GM21786 (cell line): ENCODE measurements around the gene SCGN.
A peak's percentile ranks its signal among the peaks of the same experiment; 100 is the strongest.

Experiments
- ATAC-seq: cut with Tn5 transposase; IDR thresholded peaks from one replicate; pipeline ENCODE4 v1.9.1; 2021; ENCODE audit not compliant: unreplicated experiment

Gene SCGN, protein sequence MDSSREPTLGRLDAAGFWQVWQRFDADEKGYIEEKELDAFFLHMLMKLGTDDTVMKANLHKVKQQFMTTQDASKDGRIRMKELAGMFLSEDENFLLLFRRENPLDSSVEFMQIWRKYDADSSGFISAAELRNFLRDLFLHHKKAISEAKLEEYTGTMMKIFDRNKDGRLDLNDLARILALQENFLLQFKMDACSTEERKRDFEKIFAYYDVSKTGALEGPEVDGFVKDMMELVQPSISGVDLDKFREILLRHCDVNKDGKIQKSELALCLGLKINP

DNA sequence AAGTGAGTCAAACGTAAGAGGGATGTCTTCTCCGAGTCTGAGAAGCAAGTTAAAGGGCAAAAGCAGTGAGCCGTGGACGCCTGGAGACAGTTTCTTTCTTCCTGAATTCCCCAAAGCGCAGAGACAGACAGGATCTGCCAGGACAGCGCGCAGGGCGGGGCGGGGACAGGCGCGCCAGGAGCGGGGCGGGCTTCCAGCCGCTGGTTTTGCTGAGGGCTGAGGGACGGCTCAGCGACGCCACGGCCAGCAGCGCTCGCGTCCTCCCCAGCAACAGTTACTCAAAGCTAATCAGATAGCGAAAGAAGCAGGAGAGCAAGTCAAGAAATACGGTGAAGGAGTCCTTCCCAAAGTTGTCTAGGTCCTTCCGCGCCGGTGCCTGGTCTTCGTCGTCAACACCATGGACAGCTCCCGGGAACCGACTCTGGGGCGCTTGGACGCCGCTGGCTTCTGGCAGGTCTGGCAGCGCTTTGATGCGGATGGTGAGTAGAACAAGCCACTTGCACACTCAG, at the start of gene SCGN:
SCGN (plus strand) TSS at position 209 of the 509 bp plus-strand sequence; CDS start at position 398, 189 bp downstream.
- ATAC-seq = no peak

GRCh38 chr6:25602674-25602982, 49.4 kb upstream of the SCGN start:
- ATAC-seq = no peak

- no peak for ATAC-seq
Measured at GRCh38 chr6:25603251-25603650, 48.8 kb upstream of the SCGN start.

DNA sequence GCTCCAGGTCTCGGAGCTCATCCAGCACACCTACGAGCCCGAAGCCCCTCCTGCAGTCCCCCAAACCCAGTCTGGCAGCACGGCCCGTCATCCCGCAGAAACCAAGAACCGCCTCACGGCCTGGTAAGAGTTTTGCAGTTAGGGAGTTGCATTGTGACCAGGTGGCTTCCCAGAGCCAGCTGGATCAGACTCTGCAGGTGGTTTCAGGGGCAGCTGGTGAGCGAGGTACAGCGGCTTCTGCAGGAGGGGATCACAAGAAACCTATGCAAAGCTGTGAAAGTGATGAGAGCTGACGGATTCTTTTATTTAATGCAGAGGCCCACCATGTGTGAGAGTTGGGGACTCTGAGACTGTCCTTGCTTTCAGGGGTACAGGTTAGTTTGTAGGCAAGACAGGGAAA, 45.9 kb upstream of the SCGN start:
- ATAC-seq = no peak

DNA sequence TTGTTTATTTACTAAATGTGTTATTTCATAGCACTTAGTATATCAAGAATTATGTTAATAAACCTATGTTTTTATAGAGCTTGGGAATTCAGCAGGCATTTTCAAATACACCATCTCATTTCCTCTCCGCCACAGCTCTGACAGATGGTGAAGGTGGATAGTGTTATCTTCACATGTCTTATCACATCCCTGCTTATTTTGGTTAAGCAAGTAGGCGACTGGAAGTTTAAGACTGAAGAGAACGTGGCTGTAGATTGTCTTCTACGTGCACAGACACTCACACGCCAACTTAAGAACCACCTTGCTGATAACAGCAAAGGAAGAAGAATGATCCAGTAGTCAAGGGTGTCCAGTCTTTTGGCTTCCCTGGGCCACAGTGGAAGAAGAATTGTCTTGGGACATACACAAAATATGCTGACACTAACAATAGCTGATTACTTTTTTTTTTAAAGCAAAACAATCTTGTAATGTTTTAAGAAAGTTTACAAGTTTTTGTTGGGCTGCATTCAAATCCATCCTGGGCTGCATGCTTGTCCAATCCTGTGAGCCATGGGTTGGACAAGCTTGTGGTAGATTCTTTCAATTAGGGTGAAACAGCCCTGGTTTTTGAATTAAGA, 43.3 kb upstream of the SCGN start:
- no peak for ATAC-seq

- ATAC-seq = no peak
Measured at GRCh38 chr6:25612666-25613065, 39.3 kb upstream of the SCGN start.

- ATAC-seq = no peak
Measured at GRCh38 chr6:25613415-25613814, 38.6 kb upstream of the SCGN start.

DNA sequence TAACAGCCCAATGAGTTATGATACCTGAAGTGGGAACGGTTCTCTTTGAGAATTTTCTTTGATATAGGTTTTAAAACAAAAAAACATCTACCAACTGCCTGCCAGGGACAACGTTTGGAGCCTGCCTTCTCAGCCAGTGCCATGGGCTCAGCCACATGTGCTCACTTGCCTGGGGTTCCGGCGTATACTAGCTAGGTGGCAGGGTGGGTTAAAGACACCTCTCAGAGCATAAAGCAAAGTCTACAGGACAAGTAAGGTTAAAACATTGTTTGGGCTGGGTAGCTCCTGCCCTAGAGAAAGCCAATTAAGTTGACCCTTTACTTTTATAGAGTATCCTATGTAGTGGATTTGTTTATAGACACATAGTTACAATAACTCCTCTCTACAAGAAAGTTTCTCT, 38.0 kb upstream of the SCGN start:
- no peak for ATAC-seq

DNA sequence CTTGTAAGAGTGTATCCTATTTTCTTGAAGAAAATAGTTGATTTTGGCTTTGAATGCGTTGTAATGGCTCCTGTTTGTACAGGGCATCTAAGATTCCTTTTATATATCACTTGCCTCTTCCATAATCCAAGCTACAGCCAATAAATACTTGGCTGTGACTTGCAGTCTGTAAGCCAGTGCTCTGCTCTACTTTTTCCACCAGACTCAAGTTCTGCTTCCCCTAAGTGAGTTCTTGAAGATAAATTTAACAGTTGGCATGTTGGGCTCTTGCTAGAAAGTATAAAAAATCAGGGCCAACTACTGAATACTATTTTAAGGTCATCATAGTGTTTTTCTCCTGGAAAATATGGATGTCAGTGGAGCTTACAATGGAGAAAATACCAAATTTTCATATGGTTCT, 36.5 kb upstream of the SCGN start:
- ATAC-seq = no peak

- ATAC-seq = peak; percentile 45
Measured at GRCh38 chr6:25617997-25618396, 34.0 kb upstream of the SCGN start.

- ATAC-seq = no peak
Measured at GRCh38 chr6:25619217-25619616, 32.8 kb upstream of the SCGN start.

- no peak for ATAC-seq
Measured at GRCh38 chr6:25620391-25620790, 31.6 kb upstream of the SCGN start.

DNA sequence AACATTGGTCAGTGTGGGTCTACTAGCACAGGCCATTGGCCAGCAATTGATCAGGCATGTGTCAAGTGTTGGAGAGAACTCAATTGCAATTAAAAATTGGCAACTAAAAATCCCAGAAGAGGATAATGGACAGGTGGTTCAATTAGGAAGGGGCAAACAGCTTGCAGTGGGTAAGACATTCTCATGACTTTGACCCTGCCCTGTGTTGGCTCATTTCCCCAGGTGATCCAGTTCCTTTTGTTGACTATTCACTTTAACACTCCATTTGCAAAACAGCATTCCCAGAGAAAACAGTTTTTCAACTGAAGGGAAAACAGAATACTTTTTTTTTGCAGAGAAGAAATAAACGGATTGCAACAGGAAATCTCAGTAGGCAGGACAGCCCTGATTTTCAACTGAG, 28.9 kb upstream of the SCGN start:
- ATAC-seq = no peak

DNA sequence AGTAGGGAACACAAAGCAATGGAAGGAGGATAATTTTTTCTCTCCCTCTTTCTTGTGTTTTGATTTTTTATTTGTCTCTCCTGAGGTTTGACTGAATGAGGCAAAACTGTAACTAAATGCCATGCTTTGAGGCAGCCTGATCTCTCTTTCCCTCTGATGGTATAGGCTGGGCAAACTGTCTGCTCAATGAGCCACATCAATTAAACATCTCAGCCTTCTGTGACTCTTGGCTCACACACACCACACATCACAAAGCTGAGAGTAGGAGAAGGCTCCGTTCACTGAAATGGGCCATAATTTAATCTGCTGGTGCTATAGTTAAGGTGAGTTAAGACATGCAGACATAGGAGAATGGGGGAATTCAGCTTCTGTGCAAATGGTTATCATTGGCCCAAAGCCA, 28.1 kb upstream of the SCGN start:
- no peak for ATAC-seq

DNA sequence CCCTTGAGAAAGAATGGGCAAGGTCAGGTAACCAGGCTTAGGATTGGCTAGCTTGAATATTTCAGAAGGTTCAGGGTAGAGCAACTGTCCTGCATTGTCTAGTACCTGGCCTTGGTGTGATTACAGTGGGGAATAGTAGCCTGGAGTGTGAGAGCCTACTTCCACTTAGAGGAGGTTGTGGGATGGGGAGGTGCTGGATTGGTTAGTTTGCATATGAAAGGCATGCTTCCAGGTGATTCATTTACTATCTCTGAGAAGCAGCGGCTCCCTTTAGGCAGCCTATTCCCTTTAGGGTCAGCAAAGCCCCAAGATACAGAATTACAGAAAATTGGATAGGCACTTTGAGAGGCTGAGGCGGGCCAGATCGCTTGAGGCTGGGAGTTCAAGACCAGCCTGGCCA, 25.0 kb upstream of the SCGN start:
- ATAC-seq = no peak

- no peak for ATAC-seq
Measured at GRCh38 chr6:25628471-25629197, 23.4 kb upstream of the SCGN start.

DNA sequence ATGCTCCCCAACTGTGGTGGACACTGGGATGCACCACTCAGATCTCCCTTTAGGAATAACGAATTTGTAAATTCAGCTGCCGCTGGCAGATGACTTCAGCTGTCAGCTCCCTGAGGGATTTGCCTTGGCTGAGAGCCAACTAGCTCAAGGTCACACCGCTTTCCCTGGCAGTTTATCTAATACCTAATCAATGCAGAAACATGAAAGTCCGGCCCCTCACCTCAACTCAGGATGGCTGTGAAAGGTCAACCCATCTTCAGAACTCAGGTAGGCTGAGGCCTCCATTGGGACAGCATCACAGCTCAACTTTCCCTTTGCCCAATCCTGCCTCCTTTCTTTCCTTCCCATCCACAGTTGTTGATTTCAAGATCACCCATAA, 22.8 kb upstream of the SCGN start:
- ATAC-seq = no peak

DNA sequence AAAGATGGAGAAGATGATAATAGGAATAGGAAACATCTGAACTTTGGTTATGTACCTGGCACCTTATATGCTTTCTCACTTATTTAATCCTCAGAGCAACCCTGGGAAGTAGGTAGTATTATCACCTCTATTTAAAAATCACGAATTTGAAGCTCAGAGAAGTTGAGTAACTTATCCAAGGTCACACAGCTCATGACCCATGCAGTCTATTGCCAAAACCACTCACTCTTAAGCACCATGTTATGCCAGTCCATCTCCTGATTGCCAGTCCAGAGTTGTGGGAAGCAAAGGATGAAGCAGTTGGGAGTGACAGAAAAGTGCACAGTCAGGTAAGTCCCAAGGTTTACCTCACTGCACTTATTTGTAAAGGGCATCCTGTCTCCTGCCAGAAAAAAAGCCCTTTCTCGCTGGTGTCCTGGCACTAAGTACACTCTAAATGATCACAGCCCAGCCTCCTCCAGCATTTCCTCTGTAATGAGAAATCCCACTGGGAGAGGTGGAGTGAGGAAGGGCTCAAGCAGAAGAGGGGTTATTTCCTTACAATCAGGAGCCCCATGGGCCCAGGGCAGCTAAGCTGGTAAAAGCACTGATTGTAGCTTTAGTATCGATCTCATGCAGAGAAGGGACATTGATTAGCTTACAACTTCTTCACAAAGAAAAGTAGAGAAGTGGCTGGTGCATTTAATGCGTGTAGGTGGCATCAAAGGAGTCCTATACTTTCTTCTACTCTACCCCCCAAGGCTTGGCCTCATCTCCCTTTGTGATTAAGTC, 21.3 kb upstream of the SCGN start:
- ATAC-seq = no peak

DNA sequence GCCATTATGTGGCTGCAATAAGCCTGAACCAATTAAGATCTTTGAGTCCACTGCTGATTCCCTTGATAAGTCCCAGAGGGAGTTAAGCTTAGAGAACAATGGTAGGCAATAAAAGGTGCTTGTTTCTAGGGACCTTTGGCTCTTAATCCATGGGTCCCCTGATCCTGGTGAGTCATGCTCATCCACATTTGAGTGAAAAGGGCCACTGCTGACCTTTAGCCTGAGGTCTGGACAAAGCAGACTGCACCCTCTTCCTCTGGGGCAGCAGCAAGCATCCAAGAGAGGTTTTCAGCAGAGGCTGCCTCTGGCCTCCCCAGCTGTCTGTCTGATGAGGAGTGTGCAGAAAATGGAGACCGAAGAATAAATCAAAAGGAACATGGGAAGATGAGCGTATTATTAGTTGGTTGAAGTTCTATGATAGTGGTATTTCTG, 16.1 kb upstream of the SCGN start:
- no peak for ATAC-seq

- ATAC-seq = no peak
Measured at GRCh38 chr6:25637211-25637610, 14.8 kb upstream of the SCGN start.

DNA sequence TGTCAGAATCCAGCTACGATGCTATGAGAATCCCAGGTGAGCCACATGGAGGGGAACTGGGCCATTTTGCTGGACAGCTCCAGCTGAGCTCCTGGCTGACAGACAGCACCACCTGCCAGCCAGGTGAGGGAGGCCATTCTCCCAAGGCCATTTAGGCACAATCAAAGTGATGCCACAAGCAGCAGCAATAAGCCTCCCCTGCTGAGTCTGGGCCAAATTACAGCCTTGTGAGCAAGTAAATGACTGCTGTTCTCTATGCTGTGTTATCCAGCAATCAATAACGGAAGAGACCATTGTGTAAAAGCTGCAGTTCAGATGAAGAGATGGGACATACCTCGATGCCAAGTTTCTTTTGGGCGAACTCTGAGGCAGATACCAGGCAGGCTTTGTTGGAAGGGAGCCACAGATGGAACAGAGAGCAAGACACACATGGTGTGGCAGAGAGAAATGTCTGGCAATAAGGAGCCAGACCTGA, 14.0 kb upstream of the SCGN start:
- no peak for ATAC-seq
